BJ (cell line): ENCODE results near the gene SLC25A45. TPM values are rescaled to one million over a fixed set of nuclear protein-coding genes. Genes with fewer than 3 reads are reported as not detected.

Source experiments
- CTCF ChIA-PET: fragments of 350-600 bp; formaldehyde crosslinking; extraction: SDS; loops from one replicate; lab custom pipeline; 2021; ENCODE audit warnings: antibody characterized with exemption, inconsistent platforms; lab: Yijun Ruan, JAX
- POLR2A ChIA-PET: fragments of 300-600 bp; sonication (Branson Sonifier 250); formaldehyde crosslinking; extraction: SDS; loops from one replicate; lab custom pipeline; 2021; ENCODE audit warnings: antibody characterized with exemption; lab: Charles Lee
- DNase-seq: peaks from one replicate; pipeline ENCODE4 v3.0.0-alpha.2; 2011; ENCODE audit warnings: low read depth
- H3K27me3 ChIP-seq: 2 replicates; pipeline ENCODE4 v1.6.0; 2011; ENCODE audit warnings: low read length; ENCODE audit not compliant: control insufficient read depth, insufficient read depth
- H3K36me3 ChIP-seq: 2 replicates; pipeline ENCODE4 v1.5.1; 2011; ENCODE audit warnings: low read length; ENCODE audit not compliant: control insufficient read depth, insufficient read depth
- H3K4me3 ChIP-seq: 2 replicates; pipeline ENCODE4 v1.5.1; 2011; ENCODE audit warnings: low read depth, mild to moderate bottlenecking, control low read depth, low read length
- polyA plus RNA-seq: library from polyadenylated mRNA; depleted of rRNA; stranded (reverse); fragments of >200 nt; gene quantifications from 2 replicates; pipeline ENCODE4 v1.2.3, GENCODE V29; 2011
- TF ChIP-seq, protein P1 (sequence below): IDR thresholded peaks from 2 replicates; pipeline ENCODE4 v1.5.1; 2011; ENCODE audit warnings: low read depth, mild to moderate bottlenecking, control low read depth, inconsistent platforms, low read length, moderate library complexity; ENCODE audit not compliant: insufficient read depth

Gene SLC25A45
- polyA plus RNA-seq, 1 experiment, result 2.1 TPM

DNA sequence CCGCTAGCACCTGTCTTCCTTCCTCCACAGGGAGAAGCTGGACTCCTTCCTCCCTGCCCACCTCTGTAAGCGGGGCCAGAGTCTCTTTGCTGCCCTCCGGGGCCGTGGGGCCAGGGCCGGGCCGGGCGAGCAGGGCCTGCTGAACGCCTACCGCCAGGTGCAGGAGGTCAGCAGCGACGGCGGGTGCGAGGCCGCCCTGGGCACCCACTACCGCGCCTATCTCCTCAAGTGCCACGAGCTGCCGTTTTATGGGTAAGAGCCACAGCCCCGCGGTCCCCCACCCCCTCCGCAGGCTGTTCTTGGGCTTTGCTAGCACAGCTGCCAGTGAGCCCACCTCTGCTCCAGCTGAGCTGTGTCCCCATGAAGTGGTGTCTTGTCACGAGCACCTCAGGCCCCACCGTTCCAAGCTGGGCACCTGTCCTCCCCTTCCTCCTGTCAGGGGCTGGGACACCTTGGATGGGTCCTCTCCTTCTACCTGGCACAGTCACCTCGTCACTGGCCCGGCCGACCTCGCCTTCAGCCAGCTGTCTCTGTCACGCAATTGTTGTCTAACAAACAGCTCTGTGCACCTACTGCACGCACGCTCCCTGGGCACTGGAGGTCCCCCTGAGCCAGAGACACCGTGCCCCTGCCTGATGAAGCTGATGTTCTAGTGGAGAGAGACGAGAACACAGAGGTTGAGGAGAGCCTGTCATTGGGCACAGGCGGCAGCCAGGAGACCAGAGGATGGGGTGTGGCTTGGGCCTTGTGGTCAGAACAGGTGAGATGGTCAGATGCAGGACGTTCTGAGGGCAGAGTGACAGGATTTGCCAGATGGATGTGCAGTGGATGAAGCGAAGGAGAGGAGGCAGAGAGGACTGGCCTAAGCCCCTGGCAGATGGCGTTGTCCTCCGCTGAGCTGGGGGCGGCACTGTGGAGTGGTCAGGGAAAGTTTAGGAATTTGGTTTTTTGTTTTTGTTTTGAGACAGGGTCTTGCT is 14.6 kb upstream of the SLC25A45 start:
- Histone ChIP-seq H3K4me3 (no peak overlapping the region), H3K36me3 (peaks cover 64% of the 10 kb centered on the region), H3K27me3 (no peaks in the 10 kb centered on the region)
- TF ChIP-seq, protein P1, sequence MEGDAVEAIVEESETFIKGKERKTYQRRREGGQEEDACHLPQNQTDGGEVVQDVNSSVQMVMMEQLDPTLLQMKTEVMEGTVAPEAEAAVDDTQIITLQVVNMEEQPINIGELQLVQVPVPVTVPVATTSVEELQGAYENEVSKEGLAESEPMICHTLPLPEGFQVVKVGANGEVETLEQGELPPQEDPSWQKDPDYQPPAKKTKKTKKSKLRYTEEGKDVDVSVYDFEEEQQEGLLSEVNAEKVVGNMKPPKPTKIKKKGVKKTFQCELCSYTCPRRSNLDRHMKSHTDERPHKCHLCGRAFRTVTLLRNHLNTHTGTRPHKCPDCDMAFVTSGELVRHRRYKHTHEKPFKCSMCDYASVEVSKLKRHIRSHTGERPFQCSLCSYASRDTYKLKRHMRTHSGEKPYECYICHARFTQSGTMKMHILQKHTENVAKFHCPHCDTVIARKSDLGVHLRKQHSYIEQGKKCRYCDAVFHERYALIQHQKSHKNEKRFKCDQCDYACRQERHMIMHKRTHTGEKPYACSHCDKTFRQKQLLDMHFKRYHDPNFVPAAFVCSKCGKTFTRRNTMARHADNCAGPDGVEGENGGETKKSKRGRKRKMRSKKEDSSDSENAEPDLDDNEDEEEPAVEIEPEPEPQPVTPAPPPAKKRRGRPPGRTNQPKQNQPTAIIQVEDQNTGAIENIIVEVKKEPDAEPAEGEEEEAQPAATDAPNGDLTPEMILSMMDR, result no peak
- no peak for DNase-seq
- CTCF ChIA-PET, result interaction anchor here (1.4 to 1.5 kb wide), 3 partner anchors 9 to 19 kb away, joined by 3 to 5 read pairs (median 5); no protein-coding TSS in a partner anchor
- POLR2A ChIA-PET, result interaction anchor here (0.7 kb wide), 1 partner anchor 1641 kb away, joined by 3 read pairs; no protein-coding TSS in a partner anchor

DNA sequence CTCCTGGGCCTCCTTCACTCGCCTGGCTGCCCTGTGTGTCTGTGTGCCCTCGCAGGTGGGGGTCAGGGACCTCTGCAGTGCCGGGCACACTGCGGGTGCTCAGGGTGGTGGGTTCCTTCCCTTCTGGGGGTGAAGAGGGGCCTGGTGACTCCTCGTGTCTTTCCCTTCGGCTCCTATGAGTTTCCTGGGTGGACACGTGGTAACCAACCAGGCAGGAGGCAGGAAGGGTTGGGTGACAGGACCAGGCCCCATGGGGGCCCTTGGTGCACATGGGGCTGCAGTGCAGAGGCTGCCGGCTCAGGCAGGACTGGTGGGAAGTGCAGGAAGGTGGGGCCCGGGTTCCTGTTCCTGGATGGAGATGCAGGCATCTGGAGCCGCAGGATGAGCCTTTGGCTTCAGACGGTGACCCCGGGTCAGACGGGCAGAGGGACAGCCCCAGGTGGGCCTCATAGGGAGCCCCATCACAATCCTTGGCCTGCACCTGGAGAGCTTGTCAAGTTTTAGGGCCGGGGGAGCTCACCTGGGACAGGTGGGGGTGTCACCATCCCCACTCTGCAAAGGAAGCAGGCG is 13.6 kb upstream of the SLC25A45 start:
- Histone ChIP-seq H3K27me3 (no peaks in the 10 kb centered on the region), H3K4me3 (no peak overlapping the region), H3K36me3 (peaks cover 64% of the 10 kb centered on the region)
- TF ChIP-seq, protein P1, result no peak
- no peak for DNase-seq
- POLR2A ChIA-PET, result no interaction called here
- CTCF ChIA-PET, result interaction anchor here (1.5 kb wide), 1 partner anchor 10 kb away, joined by 5 read pairs; no protein-coding TSS in a partner anchor

DNA sequence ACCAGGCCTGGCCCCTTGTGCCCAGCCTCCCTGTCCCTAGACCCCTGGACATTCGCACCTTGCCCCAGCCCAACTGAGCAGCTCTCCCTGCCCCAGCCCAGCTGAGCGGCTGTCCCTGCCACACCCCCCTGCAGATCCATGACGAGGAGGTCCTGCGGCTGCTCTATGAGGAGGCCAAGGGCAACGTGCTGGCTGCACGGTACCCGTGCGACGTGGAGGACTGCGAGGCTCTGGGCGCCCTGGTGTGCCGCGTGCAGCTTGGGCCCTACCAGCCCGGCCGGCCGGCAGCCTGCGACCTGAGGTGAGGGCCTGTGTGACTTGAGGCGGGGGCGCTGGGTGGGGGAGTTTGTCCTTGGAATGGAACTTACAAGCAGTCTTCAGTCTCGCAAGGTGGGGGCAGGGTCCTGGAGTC is 11.7 kb upstream of the SLC25A45 start:
- POLR2A ChIA-PET, result no interaction called here
- no peak for DNase-seq

DNA sequence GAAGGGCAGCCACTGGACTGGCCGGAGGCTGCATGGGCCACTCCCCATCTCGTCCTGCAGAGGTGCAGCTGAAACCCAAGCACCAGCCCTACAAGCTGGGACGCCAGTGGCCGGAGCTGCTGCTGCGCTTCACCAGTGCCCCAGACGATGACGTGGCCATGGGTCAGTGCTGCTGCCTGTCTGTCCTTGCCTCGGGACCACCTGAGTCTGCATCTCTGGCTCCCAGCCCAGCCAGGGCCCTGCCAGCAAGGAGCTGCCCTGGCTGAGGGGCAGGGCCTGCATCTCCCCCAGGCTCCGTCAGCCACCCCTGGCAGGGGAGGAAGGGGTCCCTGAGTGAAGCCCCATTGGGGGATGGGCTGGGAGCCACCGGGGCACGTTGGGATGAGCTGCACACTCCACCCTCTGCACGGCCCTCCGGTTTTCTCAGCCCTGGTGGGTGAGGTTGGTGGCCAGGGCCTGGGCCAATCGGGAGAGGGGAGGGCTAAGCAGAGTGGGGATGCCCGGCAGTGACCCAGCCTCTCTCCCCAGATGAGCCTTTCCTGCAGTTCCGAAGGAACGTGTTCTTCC is 11.2 kb upstream of the SLC25A45 start:
- CTCF ChIA-PET, result interaction anchor here (2.8 kb wide), 1 partner anchor 23 kb away, joined by 10 read pairs; no protein-coding TSS in a partner anchor
- Histone ChIP-seq H3K4me3 (no peak overlapping the region), H3K36me3 (peaks cover 49% of the 10 kb centered on the region), H3K27me3 (no peaks in the 10 kb centered on the region)
- POLR2A ChIA-PET, result no interaction called here
- no peak for DNase-seq
- TF ChIP-seq, protein P1, result no peak

More for the DNA sequence above, 11.7 kb upstream of the SLC25A45 start:
- Histone ChIP-seq H3K27me3 (no peaks in the 10 kb centered on the region), H3K4me3 (no peak overlapping the region), H3K36me3 (peaks cover 51% of the 10 kb centered on the region)
- TF ChIP-seq, protein P1, result no peak
- CTCF ChIA-PET, result interaction anchor here (2.8 kb wide), 1 partner anchor 22 kb away, joined by 10 read pairs; no protein-coding TSS in a partner anchor
